ENCODE data around the gene SMIM17.

Gene SMIM17

DNA sequence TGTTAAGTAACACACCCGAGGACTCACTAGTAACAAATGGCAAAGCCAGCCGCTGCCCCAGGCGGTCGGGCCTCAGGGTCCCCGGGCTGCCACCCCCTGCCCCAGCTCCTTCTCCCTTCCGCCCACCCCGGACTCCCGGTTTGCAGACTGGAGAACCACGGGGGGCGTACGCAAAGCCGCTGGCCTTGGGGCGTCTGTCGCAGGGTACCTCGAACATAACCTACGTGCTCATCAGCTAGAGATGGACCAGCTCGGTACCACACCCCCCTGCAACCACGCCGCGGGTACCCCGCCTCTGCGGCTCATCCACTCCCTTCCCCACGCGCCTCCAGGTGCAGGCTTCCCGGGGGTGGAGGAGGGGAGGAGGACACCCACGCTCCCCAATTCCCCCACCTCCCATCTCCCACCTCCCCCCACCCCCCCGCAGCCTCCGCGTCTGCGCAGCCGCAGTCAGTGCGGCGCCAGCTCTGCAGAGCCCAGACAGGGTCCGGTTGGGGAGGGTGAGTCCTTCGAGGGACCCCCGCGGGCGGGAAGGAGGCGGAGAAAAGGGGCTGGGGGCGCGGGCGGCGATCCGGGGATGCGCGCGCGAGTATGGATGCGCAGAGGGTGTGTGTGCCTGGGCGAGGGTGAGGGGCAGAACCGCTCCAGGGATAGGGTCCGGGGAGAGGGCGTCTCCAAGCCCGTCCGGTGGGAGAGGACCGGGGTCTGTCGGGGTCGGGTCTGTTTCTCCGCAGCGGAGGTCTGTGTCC lies at the start of gene SMIM17:
TSS of gene SMIM17 (plus strand) at position 449 of the 749 bp plus-strand sequence. CDS start 2,509 bp downstream, outside the sequence.
- no peak for DNase-seq

DNA sequence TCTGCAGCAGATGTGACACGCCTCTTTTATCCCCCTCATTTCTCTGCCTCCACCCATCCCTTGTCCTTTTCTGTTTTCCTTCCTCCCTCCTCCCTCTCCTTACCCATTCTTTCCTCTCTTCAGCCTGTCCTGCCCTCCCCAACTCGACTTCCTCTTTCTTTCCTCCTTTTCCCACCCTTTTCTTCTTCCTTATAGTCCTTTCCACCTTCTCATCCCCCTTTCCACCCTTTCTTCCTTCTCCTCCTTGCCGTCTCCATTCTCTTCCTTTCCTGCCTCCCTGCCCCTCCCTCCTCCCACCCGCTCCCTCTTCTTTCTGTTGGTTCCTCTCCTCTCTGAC lies 48.5 kb upstream of the SMIM17 start:
- DNase-seq: no peak

DNA sequence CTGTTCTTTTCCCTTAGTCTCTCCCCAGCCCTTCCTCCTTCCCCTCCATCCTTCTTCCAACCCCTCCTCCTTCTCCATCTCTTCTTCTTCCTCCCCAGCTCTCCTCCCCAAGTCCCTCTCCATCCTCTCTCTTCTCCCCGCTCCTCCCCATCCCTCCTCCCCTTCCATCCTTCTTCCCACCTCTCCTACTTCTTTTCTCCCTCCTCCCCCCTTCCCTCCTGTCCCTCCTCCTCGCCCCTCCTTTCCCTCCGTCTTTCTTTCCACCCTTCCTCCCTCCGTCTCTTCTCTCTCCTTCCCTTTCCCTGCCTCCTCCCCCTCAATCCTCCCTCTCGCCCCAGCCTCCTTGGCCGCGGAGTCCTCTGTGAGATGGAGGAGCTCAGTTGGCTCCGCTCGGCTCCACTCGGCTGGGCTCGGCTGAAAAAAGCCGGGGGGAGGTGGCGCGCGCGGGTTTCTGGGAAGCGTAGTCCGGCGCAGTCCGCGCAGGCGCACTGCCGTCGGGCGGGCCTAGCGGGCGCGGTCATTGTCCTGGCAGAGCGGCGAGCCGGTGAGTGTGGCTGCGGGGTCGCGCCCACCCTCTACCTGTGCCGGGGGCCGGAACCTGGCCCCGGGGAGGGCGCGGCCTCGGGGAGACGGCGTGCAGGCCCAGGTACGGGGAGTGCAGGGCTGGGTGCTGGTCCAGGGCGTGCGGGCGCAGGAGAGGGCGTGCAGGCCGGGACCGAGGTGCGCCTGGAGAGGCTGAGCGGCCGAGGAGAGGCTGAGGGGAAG lies 48.0 kb upstream of the SMIM17 start, which contains the start of gene ZNF71:
TSS of gene ZNF71 (plus strand) at position 520 of the 765 bp plus-strand sequence. CDS start 6,257 bp downstream, outside the sequence.
- DNase-seq: peak; percentile 88

DNA sequence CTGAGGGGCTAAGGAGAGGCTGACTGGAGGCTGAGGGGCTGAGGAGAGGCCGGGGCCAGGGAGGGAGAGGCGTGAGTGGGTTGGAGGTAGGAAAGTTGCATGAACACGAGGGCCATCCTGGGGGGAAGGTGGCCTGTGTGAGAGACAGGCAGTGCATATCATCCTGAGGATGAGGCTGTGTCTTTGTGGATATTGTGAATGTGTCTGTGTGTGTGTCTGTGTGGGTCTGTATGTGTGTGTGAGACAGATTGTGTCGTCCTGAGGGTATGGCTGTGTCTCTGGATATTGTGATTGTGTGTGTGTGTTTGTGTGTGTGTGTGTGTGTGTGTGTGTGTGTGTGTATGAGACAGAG lies 47.4 kb upstream of the SMIM17 start:
- no peak for DNase-seq

DNA sequence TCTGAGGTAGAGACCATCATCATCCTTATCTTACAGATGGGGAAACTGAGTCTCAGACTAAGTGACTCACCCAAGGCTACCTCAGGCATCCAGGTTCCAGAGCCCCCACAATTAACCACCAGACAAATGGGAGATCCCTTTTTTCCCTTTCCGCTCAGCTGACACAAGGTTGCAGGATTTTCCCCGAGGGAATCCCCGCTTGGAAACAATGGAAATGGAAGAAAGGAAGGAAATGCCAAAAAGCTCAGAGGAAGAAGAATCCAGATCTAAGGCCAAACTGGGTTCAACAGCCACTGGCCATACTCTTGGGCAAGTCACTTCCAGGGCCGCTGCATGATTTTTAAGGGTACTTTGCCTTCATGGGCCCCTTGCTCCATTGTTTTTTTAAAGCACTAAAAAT lies 46.3 kb upstream of the SMIM17 start:
- no peak for DNase-seq

DNA sequence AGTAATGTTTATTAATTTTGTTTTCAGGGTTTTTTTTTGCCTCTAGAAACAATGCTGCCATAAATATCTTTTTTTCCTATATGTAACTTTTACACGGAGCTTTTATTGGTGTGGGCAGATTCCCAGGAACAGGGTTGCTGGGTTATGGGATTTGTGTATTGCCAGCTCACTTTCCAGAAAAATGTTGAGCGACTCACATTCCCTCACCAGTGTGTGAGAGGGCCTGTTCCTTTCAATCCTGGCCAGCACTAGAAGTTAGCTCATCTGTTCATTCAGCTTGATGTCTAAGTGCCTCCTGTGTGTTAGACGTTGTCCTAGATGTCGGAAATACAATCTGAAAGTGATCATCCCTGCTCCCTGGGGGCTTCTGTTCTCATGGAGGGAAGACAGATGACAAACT lies 45.3 kb upstream of the SMIM17 start:
- no peak for DNase-seq

DNA sequence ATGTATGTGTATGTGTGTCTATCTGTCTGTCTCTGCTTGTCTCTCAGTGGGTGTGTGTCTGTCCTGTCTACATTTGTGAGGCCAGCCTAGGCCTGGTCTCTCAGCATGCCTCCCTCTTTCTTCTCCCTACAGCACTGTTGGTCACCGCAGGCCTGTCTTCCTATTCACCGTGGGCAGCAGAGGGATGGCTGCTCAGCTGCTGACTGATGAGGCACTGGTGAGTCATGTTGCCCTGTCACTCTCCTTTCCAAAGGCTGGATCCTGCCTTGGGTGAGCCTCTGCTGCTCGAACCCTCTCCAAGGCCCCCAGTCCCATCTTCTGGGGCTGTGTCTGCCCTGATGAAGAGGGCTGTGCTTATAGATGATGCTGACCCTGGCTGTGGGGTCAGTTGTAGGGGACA lies 41.6 kb upstream of the SMIM17 start:
- no peak for DNase-seq

DNA sequence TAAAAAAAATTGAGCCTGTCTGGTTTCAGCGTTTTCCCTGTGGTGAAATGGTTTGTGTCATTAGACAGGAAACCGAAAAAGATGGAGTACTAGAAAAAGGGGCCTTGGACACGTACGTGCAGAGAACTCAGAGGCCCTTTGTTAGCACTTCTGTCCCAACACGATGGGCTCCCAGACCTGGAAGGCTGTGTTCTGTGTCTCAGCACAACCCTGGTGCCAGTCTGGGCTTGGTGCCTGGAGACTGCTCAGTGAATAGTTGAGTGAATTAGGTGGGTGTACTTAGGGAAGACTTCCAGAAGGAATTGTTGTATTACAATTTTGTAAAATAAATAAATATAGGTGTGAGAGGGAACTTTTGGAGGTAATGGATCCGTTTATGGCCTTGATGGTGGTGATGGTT lies 39.1 kb upstream of the SMIM17 start:
- no peak for DNase-seq

DNA sequence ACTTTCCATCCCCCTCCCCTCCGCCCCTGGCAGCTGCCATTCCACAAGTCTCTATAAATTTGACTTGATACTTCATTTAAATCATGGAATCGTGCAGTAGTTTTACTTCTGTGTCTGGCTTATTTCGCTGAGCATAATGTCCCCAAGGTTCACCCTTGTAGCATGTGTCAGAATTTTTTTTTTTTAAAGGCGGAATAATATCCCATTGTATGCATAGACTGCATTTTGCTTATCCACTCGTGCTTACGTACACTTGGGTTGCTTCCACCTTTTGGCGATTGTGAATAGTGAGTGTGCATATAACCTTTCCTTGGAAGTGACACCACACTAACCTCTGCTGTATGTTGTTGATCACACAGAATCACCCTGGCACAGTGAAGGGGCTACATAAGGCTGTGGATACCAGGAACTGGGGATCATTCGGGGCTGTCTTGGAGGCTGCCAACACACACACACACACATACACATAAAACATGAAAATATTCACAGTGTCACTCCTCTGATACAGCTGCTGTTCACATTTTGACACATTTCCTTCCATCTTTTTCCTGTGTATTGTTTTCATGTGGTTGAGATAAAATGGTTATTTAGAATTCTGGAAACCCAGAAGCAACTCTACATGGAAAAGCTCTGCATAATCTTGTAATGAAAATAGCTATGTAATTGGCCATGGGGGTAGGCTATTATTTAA lies 34.5 kb upstream of the SMIM17 start:
- DNase-seq: no peak

DNA sequence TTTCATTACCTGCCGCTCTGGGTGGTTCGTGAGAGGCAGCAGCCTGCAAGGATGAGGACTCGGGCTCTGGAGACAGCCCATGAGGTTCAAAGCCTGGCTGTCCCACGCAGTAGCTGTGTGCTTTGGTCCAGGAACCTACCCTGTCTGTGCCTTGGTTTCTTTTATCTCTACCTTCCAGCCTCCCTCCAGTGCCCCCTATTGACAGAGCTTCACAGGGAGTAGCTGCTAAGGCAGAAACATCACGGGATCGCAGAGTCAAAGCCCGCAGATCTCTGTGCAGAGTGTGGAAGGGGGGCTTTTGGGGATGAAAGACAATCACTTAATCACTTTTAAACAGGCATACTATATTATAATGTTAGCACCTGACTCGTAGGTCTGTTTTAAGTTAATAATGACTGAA lies 31.7 kb upstream of the SMIM17 start:
- no peak for DNase-seq

DNA sequence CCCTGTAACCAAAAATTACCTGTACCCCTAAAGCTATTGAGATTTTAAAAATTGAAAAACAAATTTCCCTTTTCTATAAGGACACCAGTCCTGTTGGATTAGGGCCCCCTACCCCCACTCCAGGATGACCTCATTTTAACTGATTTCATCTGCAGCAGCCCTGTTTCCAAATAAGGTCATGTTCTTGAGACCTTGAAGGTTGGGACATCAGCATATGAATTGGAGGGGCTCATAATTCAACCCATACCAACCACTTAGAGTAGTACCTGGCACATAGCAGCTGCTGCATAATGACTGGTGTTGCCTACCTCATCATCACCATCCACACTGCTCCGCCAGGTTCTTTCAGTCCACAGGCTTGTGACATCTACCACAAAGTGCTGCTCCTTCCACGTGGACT lies 30.2 kb upstream of the SMIM17 start:
- DNase-seq: no peak

DNA sequence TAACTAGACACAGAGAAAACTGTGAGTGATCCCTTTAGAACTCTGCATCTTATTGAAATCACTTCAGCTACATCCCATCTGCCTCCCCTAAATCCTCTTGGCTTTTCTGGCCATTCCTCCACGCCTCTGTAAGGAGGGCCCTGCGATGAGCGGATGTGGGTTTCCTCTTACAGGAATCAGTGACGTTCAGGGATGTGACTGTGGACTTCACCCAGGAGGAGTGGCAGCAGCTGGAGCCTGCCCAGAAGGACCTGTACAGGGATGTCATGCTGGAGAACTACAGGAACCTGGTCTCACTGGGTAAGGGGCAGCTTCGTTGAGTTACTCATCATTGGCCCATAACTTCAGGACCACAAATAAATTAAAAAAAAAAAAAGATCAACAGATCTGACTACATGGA lies 29.3 kb upstream of the SMIM17 start:
- no peak for DNase-seq

DNA sequence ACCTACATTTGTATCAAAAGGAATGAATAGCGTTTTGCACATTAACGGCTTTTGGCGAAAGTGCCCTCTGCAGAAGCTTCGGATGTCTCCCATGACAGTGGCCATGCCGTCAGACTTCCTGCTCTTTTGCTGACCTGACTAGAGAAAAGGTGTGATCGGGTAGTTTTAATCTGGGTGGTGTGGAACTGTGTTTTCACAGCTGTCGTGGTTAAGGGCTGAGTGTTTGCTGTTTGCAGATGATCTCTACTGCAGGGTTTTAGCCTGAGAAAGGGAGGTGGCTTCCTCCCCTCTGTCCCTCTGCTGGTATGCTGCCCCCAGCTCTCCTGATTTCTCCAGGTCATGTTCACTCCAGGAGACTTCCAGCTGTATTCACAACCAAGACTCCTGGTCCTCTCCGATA lies 25.4 kb upstream of the SMIM17 start:
- DNase-seq: no peak

DNA sequence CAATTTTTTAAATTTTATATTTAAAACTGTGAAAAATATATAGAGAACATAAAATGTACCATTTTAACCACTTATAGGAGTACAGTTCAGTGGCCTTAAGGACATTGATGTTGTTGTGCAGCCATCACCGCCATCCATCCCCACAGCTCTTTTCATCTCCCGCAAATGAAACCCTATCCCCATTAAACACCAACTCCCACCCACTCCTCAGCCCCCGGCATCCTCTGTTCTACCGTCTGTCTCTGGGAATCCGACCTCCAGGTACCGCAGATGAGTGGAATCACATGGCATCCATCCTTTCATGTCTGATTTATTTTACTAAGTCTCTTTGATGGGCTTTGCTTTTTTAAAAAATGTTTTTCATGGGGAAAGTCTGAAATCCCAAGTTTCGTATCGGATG lies 23.8 kb upstream of the SMIM17 start:
- no peak for DNase-seq

DNA sequence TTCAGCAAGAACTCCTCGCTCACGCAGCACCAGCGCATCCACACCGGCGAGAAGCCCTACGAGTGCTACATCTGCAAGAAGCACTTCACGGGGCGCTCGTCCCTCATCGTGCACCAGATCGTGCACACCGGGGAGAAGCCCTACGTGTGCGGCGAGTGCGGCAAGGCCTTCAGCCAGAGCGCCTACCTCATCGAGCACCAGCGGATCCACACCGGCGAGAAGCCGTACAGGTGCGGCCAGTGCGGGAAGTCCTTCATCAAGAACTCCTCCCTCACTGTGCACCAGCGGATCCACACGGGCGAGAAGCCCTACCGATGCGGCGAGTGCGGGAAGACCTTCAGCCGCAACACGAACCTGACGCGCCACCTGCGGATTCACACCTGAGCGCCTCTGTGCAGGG lies 20.6 kb upstream of the SMIM17 start:
- no peak for DNase-seq

DNA sequence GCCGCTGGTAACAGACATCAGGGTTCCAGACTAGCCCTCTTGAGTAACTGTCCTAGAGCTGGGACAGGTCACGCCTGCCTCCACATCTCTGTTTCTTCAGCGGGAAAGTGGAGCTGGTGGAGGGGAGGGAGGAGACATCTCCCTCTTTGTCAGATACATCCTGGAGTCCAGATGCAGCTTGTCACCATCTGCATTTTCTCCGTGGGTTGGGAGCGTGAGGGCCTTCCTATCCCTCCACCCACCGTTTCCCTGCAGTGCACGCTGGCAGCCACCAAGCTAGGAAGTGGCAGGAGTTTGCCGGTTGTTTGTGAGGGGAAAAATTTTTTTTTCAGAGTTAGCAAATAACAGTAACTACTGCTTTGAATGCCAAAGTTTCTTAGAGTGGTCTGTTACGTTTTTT lies 20.0 kb upstream of the SMIM17 start:
- DNase-seq: no peak

DNA sequence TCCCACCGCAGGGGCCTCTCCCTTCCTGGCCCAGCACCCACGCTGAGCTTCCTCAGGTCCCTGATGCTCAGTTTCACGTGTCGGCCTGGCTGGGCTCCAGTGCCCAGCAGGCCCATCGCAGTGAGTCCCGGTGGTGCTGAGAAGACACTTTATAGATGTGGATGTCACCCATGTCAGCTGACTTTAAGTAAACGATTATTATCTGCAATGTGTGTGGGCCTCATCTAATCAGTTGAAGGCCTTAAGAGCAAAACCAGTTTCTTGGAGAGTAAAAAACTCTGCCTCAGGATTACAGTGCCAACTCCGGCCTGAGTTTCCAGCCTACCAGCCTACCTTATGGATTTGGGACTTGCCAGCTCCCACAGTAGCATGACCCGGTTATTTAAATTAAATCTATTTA lies 17.3 kb upstream of the SMIM17 start:
- DNase-seq: no peak

DNA sequence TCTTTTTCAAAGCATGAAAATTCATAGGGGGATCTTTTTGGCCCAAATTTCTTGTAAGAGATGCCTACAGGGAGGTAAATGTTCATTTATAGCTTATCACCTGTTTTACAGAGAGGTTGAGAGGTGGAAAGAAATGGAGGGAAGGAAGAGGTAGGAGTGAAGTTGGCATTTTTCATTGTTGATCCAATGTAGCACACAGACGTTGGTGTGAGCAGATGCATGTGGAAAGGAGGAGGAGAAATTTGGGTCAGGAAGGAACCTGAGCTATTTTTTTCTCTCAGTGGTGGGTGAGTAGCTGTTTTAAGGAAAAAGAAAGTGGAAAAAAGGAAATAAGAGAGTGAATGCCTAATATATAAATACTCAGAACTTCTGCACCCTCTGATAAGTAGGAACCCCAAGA lies 9.9 kb upstream of the SMIM17 start:
- DNase-seq: no peak

DNA sequence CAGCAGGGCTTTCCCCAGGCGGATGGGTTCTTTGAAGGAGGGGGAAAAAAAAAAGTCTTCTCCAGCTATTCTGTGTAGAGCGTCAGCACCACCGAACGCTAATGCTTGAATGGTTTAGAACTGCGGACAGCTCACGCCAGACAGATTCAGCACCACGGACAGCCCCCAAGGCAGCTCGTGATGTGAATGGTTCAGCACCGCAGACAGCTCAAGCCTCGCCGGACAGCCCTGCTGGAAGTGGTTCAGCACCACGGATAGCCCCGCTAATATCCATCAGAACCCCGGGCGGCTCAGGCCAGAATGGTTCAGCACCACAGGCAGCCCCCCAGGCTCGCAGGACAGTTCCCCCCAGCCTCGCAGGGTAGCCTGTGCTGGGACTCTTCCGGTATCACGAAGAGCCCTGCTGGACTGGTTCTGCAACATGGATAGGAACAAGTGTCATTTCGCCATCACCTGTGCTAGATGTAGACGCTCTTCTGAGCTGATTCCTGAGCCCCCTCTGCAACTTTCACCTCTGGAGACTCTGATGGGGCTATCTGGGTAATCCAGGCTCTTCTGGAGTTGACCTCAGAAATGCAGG lies 4.9 kb upstream of the SMIM17 start:
- DNase-seq: no peak

DNA sequence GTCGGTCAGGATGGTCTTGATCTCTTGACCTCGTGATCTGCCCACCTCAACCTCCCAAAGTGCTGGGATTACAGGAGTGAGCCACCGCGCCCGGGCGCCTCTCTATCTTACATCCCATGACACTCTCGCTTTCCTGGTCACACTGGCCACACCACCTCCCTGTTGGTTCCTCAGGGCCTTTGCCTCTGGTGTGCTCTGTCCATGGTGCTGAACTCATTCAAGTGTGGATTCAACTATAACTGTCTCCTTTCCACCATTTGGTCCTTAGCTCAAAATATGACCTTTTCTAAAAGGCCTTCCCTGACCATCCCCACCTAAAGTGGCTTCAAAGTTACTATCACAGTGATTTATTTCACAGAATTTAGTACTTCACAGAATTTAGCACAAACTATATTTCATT lies 3.7 kb upstream of the SMIM17 start:
- DNase-seq: no peak

DNA sequence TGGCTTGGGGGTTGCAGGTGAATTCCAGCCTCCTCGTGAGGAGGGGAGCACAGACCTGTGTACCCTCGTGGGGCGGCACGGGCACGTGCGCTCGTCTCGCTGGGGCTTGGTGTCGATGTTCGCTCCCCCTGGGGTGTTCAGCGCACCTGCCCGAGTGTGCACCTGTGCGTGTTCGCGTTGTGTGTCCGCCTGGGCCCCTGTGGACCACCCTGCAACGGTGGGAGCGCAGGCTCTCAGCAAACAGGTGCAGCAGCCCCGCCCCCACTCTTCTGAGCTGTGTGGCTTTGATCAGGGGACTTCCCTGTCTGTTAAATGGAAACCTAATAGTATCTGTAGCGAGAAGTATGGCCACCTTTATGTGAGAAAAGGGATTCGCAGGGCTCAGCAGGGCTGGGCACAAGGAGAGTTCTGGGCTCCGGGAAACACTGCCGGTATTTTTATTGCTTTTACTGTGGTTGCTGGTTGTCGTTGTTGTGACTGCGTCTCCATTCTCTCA lies 549 bp downstream of the SMIM17 start:
- no peak for DNase-seq

DNA sequence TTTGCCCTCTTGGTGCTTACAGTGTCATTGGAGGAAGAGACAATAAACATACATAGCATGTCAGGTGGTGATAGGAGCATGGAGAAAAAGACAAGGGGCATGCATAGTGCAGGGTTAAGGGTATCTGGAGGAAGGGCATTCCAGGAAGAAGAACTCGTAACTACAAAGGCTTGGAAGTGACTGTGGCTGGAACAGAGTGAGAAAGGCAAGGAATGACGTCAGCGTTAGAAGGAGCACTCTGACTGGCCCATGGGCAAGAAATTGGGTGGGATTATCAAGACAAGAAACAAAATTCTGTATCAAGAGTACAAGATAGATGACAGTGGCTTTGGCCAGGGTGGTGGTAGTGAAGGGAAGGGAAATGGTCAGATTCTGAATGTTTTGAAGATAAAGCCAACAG lies 11.2 kb downstream of the SMIM17 start:
- no peak for DNase-seq

DNA sequence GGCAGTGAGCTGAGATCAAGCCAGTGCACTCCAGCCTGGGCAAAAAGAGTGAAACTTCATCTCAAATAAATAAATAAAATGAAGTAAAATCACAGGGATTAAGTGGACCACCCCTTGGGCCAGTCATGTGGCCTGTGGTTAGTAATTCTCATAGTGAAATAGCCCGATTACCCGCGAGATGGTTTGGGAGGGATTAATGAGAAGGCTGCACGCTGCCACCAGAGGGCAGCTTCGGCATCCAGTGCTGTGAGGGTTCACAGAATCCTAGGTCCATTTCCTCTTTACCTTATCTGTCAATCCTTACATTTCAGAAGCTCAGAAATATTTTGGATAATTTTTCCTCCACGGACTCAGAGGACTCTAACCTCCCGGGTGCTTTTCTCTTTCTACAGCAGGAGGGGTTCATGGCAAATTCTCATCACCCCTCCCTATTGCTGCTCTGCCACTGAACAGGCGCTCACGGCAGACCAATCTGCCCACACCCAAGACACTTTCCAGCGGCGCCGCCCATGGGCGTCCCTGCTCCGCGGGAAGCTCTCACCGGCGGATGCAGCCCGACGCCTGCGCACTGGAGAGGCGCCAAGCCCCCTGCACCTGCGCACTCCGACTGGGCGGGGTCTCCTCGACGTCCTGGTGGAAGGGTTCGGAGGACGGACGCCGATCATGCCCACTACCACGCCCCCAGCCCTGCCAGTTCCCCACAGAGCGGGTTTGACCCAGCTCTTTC lies 17.6 kb downstream of the SMIM17 start:
- no peak for DNase-seq
